ENCODE measurements around the gene SETDB1.

The SETDB1 gene

GRCh38 chr1:151009206-151009587 lies 83.0 kb downstream of the SETDB1 start:
- Histone ChIP-seq H3K9me3 (ENCODE audit: insufficient read depth, low read depth, low read length) (no peaks in the 10 kb centered on the region), H3K9ac (ENCODE audit: low read depth, low read length, poor library complexity, severe bottlenecking) (peak overlapping the region; percentile 86), H3K36me3 (ENCODE audit: insufficient read depth, low read length) (no peaks in the 10 kb centered on the region), H3F3A (ENCODE audit: low read depth) (peaks cover 9% of the 10 kb centered on the region; the same call in 1 of the 2 replicates), H3K4me2 (ENCODE audit: low read depth, low read length, poor library complexity, severe bottlenecking) (peak overlapping the region; percentile 94), H2AFZ (ENCODE audit: low read length) (peak overlapping the region; percentile 98), H3K9me2 (replicated peaks; ENCODE audit: low read depth, low read length) (no peaks in the 10 kb centered on the region), H3K79me2 (ENCODE audit: insufficient read depth, low read length) (peaks cover 33% of the 10 kb centered on the region), H4K20me1 (ENCODE audit: insufficient read depth, low read length, poor library complexity, severe bottlenecking) (no peaks in the 10 kb centered on the region), H3K4me3 (ENCODE audit: low read length, poor library complexity, severe bottlenecking) (peak overlapping the region; percentile 96), H3K27me3 (ENCODE audit: insufficient read depth, low read length, poor library complexity, severe bottlenecking) (no peaks in the 10 kb centered on the region), H3K4me1 (ENCODE audit: insufficient read depth, low read length, poor library complexity, severe bottlenecking) (peaks cover 70% of the 10 kb centered on the region)
- TF ChIP-seq CTCF (conservative IDR thresholded peaks at IDR 0.05; ENCODE audit: low read length) (no peak), EZH2phosphoT487 (IDR thresholded peaks at IDR 0.05; ENCODE audit: borderline replicate concordance) (no peak)

- H3K4me2 ChIP-seq (ENCODE audit: low read depth, low read length, poor library complexity, severe bottlenecking) = peak overlapping the region; percentile 94
- no peaks in the 10 kb centered on the region for H3K27me3 ChIP-seq (ENCODE audit: insufficient read depth, low read length, poor library complexity, severe bottlenecking)
- H3K36me3 ChIP-seq (ENCODE audit: insufficient read depth, low read length) = no peaks in the 10 kb centered on the region
- no peaks in the 10 kb centered on the region for H3K9me2 ChIP-seq (replicated peaks; ENCODE audit: low read depth, low read length)
- H3K4me3 ChIP-seq (ENCODE audit: low read length, poor library complexity, severe bottlenecking) = peak overlapping the region; percentile 96
- TF ChIP-seq EZH2phosphoT487 (IDR thresholded peaks at IDR 0.05; ENCODE audit: borderline replicate concordance) (no peak), CTCF (conservative IDR thresholded peaks at IDR 0.05; ENCODE audit: low read length) (no peak)
- H4K20me1 ChIP-seq (ENCODE audit: insufficient read depth, low read length, poor library complexity, severe bottlenecking) = no peaks in the 10 kb centered on the region
- peaks cover 36% of the 10 kb centered on the region for H3K79me2 ChIP-seq (ENCODE audit: insufficient read depth, low read length)
- H3F3A ChIP-seq (ENCODE audit: low read depth) = peaks cover 9% of the 10 kb centered on the region; the same call in 1 of the 2 replicates
- H3K9me3 ChIP-seq (ENCODE audit: insufficient read depth, low read depth, low read length) = no peaks in the 10 kb centered on the region
- H3K4me1 ChIP-seq (ENCODE audit: insufficient read depth, low read length, poor library complexity, severe bottlenecking) = peaks cover 70% of the 10 kb centered on the region
- no peak overlapping the region for H2AFZ ChIP-seq (ENCODE audit: low read length)
- H3K9ac ChIP-seq (ENCODE audit: low read depth, low read length, poor library complexity, severe bottlenecking) = peak overlapping the region; percentile 86
Measured at GRCh38 chr1:151009674-151010345, 83.6 kb downstream of the SETDB1 start.

- H3K36me3 ChIP-seq (ENCODE audit: insufficient read depth, low read length) = no peaks in the 10 kb centered on the region
- H4K20me1 ChIP-seq (ENCODE audit: insufficient read depth, low read length, poor library complexity, severe bottlenecking) = no peaks in the 10 kb centered on the region
- no peak for TF ChIP-seq CTCF (conservative IDR thresholded peaks at IDR 0.05; ENCODE audit: low read length)
- TF ChIP-seq EZH2phosphoT487 (IDR thresholded peaks at IDR 0.05; ENCODE audit: borderline replicate concordance) = no peak
- H3K4me1 ChIP-seq (ENCODE audit: insufficient read depth, low read length, poor library complexity, severe bottlenecking) = peaks cover 70% of the 10 kb centered on the region
- H3K4me2 ChIP-seq (ENCODE audit: low read depth, low read length, poor library complexity, severe bottlenecking) = peak overlapping the region; percentile 94
- no peaks in the 10 kb centered on the region for H3K27me3 ChIP-seq (ENCODE audit: insufficient read depth, low read length, poor library complexity, severe bottlenecking)
- peaks cover 9% of the 10 kb centered on the region; the same call in 1 of the 2 replicates for H3F3A ChIP-seq (ENCODE audit: low read depth)
- no peaks in the 10 kb centered on the region for H3K9me2 ChIP-seq (replicated peaks; ENCODE audit: low read depth, low read length)
- H3K9ac ChIP-seq (ENCODE audit: low read depth, low read length, poor library complexity, severe bottlenecking) = no peak overlapping the region
- H3K4me3 ChIP-seq (ENCODE audit: low read length, poor library complexity, severe bottlenecking) = no peak overlapping the region
- no peak overlapping the region for H2AFZ ChIP-seq (ENCODE audit: low read length)
- peaks cover 34% of the 10 kb centered on the region for H3K79me2 ChIP-seq (ENCODE audit: insufficient read depth, low read length)
- H3K9me3 ChIP-seq (ENCODE audit: insufficient read depth, low read depth, low read length) = no peaks in the 10 kb centered on the region
Measured at GRCh38 chr1:151010346-151010726, 84.2 kb downstream of the SETDB1 start.

Measured in Loucy (cell line).